Testis (tissue), 3 donors: Measurements from ENCODE around the gene SLC37A1. TPM values are rescaled to one million over a fixed set of nuclear protein-coding genes. Genes with fewer than 3 reads are reported as not detected.

Source experiments
- DNase-seq: peaks from one replicate; pipeline ENCODE4 v3.0.0-alpha.2; 2019
- H3K27ac ChIP-seq, 2 donors: fragments of 200-600 bp; sonication (generic); one replicate each; pipeline ENCODE4 v1.5.1; 2019
- H3K27me3 ChIP-seq: fragments of 200-600 bp; sonication (generic); one replicate; pipeline ENCODE4 v1.5.1; 2019
- H3K36me3 ChIP-seq: fragments of 200-600 bp; sonication (generic); one replicate; pipeline ENCODE4 v1.5.1; 2017; ENCODE audit warnings: low read depth; ENCODE audit errors: missing control alignments
- H3K4me1 ChIP-seq: fragments of 200-600 bp; sonication (generic); one replicate; pipeline ENCODE4 v1.5.1; 2019
- H3K4me3 ChIP-seq, 2 donors: fragments of 200-600 bp; sonication (generic); one replicate each; pipeline ENCODE4 v1.5.1; 2017 to 2019
- H3K9me3 ChIP-seq: fragments of 200-600 bp; sonication (generic); one replicate; pipeline ENCODE4 v1.5.1; 2017
- POLR2A ChIP-seq: fragments of 450-650 bp; IDR thresholded peaks from one replicate; pipeline ENCODE4 v1.6.1; 2017; ENCODE audit warnings: antibody characterized with exemption, mild to moderate bottlenecking, moderate library complexity
- WGBS, 2 donors: methylation state at CpG; one replicate each; pipeline ENCODE4 v1.1.5; 2018; 5-methylcytosine and 5-hydroxymethylcytosine counted together
- intact Hi-C: fragments of 100-400 bp; cut with DNase I; formaldehyde crosslinking; loops from one replicate; pipeline ENCODE4 v1.15.1; 2023; ENCODE audit warnings: low total_unique reads
- polyA plus RNA-seq: library from polyadenylated mRNA; stranded (reverse); fragments of 350-450 nt; fragmentation: Illumina TruSeq; extraction: RNeasy Lipid Tissue Mini Kit (QIAGEN cat#74804); gene quantifications from one replicate; pipeline ENCODE4 v1.2.3, GENCODE V29; 2014; ENCODE audit warnings: low read depth, low replicate concordance; ENCODE audit not compliant: insufficient read depth
- total RNA-seq, 2 donors: library from RNA; depleted of rRNA; stranded (reverse); fragments of >200 nt; gene quantifications; one replicate each; pipeline ENCODE4 v1.2.3, GENCODE V29; 2016
- TF ChIP-seq, protein P1 (sequence below), 3 experiments: fragments of 450-650 bp in 2 of 3; fragments of 200-600 bp in 1 of 3; sonication (generic) in 1 of 3; IDR thresholded peaks; one replicate each; pipeline ENCODE4 v1.5.1; 2016 to 2019; ENCODE audit warnings: antibody characterized with exemption in 3 of 3, mild to moderate bottlenecking in 2 of 3, moderate library complexity in 1 of 3

SLC37A1 gene
- total and polyA plus RNA-seq, 3 donors from 2014 or later: 22.6 to 48.3 (median 24.3) TPM

DNA sequence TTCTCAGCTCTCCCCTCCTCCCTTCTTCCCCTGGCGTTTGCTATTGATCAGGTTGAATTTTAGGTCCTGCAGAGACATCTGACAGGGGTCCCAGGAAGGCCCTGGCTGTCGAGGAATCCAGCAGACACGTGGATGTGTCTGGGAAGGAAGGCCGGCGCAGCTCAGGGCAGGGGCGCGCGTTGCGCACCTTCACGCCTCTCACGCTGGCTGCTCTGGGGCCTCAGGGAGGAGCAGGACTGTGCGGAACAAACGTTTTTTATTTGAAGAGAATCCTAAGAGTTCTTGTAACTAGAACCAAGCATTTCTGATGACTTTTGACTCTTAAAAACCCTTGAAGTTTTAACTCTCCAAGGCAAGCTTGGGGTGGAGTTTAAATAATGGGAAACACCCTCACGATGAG lies 54.2 kb downstream of the SLC37A1 start:
- Histone ChIP-seq H3K36me3 (no peaks in the 10 kb centered on the region), H3K9me3 (no peaks in the 10 kb centered on the region), H3K4me3 (no peak overlapping the region), H3K27me3 (no peaks in the 10 kb centered on the region), H3K4me1 (no peaks in the 10 kb centered on the region), H3K27ac (no peak overlapping the region)
- DNase-seq: peak; percentile 4
- 86 to 91% methylated on average over 14 of the region's 14 CpGs for WGBS, 2 donors
- no peak for TF ChIP-seq POLR2A
- TF ChIP-seq, protein P1, sequence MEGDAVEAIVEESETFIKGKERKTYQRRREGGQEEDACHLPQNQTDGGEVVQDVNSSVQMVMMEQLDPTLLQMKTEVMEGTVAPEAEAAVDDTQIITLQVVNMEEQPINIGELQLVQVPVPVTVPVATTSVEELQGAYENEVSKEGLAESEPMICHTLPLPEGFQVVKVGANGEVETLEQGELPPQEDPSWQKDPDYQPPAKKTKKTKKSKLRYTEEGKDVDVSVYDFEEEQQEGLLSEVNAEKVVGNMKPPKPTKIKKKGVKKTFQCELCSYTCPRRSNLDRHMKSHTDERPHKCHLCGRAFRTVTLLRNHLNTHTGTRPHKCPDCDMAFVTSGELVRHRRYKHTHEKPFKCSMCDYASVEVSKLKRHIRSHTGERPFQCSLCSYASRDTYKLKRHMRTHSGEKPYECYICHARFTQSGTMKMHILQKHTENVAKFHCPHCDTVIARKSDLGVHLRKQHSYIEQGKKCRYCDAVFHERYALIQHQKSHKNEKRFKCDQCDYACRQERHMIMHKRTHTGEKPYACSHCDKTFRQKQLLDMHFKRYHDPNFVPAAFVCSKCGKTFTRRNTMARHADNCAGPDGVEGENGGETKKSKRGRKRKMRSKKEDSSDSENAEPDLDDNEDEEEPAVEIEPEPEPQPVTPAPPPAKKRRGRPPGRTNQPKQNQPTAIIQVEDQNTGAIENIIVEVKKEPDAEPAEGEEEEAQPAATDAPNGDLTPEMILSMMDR (IDR thresholded peaks at IDR 0.05): no peak
- intact Hi-C loops: no loop called here

DNA sequence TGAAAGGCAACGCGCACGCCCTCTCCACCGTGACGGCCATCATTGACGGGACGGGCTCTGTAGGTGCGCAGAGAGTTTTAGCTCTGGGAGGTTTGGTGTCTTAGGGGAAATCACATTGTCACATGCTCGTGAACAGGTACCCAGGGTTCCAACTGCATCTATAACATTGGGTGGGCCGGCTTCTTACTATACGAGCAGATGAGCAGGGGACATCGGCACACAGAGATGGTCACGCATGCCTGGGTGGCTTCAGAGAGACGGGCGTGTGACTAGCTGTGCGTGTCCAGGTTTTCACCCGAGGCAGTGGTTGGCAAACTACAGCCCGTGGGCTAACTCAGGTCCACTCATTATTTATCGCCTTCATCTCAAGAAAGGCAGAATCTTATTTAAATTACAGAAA lies 54.7 kb downstream of the SLC37A1 start:
- Histone ChIP-seq H3K4me1 (no peaks in the 10 kb centered on the region), H3K27me3 (no peaks in the 10 kb centered on the region), H3K9me3 (no peaks in the 10 kb centered on the region), H3K27ac (no peak overlapping the region), H3K4me3 (no peak overlapping the region), H3K36me3 (no peaks in the 10 kb centered on the region)
- TF ChIP-seq POLR2A: no peak
- TF ChIP-seq, protein P1 (IDR thresholded peaks at IDR 0.05): no peak
- intact Hi-C loops: no loop called here
- DNase-seq: peak; percentile 3
- 95 to 96% methylated on average over 10 to 19 of the region's 19 CpGs for WGBS, 2 donors

DNA sequence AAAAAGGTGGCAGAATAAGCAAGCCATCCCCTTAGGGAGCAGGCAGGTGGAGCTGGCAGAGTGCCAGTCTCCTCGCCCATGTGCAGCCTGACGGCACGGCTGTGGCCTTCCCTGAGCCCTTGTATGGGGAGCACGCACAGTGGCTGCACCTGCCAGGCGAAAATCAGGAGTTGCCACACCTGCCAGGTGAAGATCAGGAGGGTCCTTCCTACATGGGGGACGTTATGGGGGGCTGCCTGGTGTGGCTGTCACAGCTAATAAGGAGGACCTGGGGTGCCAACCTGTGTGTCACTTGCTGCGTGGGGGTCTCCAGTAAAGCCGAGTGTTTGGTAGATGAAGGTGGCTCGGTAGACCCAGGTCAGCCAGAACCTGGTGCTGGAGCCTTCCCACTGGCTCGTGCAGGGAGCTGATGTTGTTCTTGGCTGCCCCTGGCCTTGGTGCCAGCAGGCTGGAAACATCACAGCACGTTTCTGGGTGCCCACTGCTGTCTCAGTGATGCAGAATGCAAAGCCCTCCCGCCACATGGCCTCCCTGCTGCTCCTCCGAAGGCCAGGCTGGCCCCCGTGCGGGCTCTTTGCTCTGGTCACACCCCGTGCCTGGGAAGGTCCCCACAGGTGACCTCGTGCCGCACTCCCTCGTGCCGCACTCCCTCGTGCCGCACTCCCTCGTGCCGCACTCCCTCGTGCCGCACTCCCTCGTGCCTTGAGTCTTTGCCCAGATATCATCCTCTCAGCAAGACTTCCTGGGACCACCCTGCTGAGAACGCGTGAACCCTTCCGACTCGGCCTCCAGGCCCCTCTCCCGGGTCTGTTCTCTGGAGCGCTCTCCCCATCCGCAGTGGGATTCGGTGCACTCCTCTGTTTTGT lies 55.4 kb downstream of the SLC37A1 start:
- TF ChIP-seq, protein P1 (IDR thresholded peaks at IDR 0.05): no peak
- no peak for TF ChIP-seq POLR2A
- peak; percentile 7 for DNase-seq
- H3K4me1 ChIP-seq: no peaks in the 10 kb centered on the region
- H3K36me3 ChIP-seq: no peaks in the 10 kb centered on the region
- intact Hi-C loops: no loop called here
- no peak overlapping the region for H3K27ac ChIP-seq
- WGBS, 2 donors: 87 to 92% methylated on average over 11 to 33 of the region's 35 CpGs
- no peak overlapping the region for H3K4me3 ChIP-seq
- H3K27me3 ChIP-seq: no peaks in the 10 kb centered on the region
- no peaks in the 10 kb centered on the region for H3K9me3 ChIP-seq

DNA sequence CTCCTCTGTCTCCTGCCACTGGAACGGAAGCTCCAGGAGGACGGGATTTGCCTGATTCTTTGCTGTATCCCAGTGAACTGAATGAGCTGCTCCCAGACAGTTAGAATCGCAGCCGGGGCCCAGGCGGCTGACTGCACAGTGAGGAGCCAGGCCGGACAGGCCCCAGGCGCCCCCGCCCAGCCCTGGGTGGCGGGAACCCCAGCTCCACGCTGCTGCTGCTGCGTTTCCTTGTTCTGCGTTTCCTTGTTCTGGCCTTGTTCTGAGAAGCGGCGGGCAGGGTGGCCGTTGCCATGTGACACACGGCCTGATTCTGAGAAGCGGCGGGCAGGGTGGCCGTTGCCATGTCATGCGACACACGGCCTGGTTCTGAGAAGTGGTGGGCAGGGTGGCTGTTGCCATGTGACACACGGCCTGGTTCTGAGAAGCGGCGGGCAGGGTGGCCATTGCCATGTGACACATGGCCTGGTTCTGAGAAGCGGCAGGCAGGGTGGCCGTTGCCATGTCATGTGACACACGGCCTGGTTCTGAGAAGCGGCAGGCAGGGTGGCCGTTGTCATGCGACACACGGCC lies 56.2 kb downstream of the SLC37A1 start:
- WGBS, 2 donors: 70 to 84% methylated on average over 10 to 27 of the region's 31 CpGs
- intact Hi-C loops: no loop called here
- H3K4me3 ChIP-seq: no peak overlapping the region
- DNase-seq: peak; percentile 8
- no peaks in the 10 kb centered on the region for H3K27me3 ChIP-seq
- no peak for TF ChIP-seq POLR2A
- TF ChIP-seq, protein P1 (IDR thresholded peaks at IDR 0.05): no peak
- no peaks in the 10 kb centered on the region for H3K4me1 ChIP-seq
- no peaks in the 10 kb centered on the region for H3K9me3 ChIP-seq
- no peak overlapping the region for H3K27ac ChIP-seq
- no peaks in the 10 kb centered on the region for H3K36me3 ChIP-seq
